ENCODE data around the gene SIMC1.
"Not testable (repeated sequence)": the region's sequence is repeated elsewhere in the genome, so short reads cannot be mapped to it uniquely, and the experiment has no call there.

DNA sequence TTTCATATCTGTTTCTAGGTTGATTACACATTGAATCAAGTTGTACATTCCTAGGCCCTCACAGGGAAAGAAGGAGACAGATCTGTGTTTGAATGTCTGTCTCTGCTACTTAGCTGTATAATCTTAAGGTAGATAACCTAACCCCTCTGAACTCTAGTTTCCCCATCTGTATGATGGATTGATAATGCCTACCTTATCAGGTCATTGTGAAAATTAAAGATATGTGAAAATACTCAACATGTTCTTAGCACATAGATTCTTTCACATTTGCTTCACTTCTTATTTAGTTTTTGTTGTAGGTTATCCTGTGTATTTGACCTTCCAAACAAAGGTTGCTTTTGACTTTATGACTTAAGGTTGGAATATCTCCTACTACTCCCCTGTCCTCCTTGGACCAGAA, 50.8 kb downstream of the SIMC1 start:
- not testable (repeated sequence) for TF ChIP-seq CTCF (conservative IDR thresholded peaks at IDR 0.05; ENCODE audit: low read depth, low read length); EZH2phosphoT487 (IDR thresholded peaks at IDR 0.05; ENCODE audit: borderline replicate concordance, low read length); EZH2 (IDR thresholded peaks at IDR 0.05; ENCODE audit: low read length, unreplicated experiment)

Measured in PC-3 (cell line).